Inflammatory macrophage (primary cell): Measurements from ENCODE around the gene NBPF26.
"Not testable (repeated sequence)": the region's sequence is repeated elsewhere in the genome, so short reads cannot be mapped to it uniquely, and the experiment has no call there.

Experiments
- DNase-seq, 2 donors: peaks; one replicate each; pipeline ENCODE4 v3.0.0-alpha.2; 2020 to 2022

NBPF26 gene

GRCh38 chr1:120859615-120860234 is 136.0 kb downstream of the NBPF26 start:
- not testable (repeated sequence) for DNase-seq

GRCh38 chr1:120878206-120878605 is 154.5 kb downstream of the NBPF26 start:
- DNase-seq: not testable (repeated sequence)

GRCh38 chr1:120880056-120880455 is 156.3 kb downstream of the NBPF26 start:
- not testable (repeated sequence) for DNase-seq

- not testable (repeated sequence) for DNase-seq
These were observed 158.2 kb downstream of the NBPF26 start for GRCh38 chr1:120881934-120882333.
